Right forelimb (tissue), 1 donor: ENCODE measurements around the gene FUOM.

Experiments
- DNase-seq: peaks from one replicate; pipeline ENCODE4 v3.0.0-alpha.2; 2018

Gene FUOM

DNA sequence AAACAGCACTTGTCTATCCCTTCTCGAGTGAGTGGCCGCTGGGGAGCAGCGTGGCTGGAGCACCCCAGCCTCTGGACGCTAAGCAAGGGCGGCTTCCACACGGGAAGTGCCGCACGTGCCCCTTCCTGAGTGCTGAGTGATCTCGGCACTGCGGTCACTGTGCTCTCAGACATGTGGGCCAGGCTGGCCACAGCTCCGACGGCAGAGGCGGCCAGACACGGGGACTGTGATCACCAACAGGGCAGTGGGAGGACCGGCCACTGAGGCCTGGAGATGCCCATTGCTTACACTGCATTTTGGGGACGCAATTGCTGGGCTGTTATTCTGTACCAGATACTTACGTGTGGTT, 8.3 kb upstream of the FUOM start:
- no peak for DNase-seq

- DNase-seq, result no peak
Measured at GRCh38 chr10:133365461-133366129, 7.8 kb upstream of the FUOM start.

- DNase-seq, result no peak
Measured at GRCh38 chr10:133364645-133365431, 7.0 kb upstream of the FUOM start.

GRCh38 chr10:133362846-133363245, 5.0 kb upstream of the FUOM start:
- no peak for DNase-seq

DNA sequence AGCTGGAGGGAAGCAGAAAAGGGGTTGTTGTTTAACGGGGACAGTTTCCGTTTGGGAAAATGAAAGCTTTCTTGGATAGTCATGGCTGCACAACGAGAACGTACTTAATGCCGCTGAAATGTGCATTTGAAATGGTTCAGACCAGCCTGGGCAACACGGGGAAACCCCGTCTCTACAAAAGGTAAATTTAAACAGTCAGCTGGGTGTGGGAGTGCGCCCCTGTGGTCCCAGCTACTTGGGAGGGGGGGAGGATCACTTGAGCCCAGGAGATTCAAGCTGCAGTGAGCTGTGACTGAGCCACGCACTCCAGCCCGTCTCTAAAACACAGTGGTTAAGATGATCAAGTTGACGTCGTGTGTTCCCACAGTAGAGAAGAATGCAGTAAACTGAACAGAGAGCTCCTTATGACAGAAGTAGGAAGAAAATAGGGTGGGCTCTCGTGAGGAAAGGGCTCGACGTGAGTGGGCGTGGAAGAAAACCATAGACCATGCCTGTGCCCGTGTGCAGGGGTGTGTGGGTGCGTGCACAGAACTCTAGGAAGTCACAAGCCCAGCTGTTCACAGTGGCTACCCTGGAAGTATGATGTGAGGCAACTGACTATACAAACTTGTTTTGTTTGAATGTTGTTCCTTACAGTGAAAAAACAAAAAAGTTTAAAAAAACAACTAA, 4.1 kb upstream of the FUOM start:
- no peak for DNase-seq

- no peak for DNase-seq
Measured at GRCh38 chr10:133361227-133361626, 3.4 kb upstream of the FUOM start.

DNA sequence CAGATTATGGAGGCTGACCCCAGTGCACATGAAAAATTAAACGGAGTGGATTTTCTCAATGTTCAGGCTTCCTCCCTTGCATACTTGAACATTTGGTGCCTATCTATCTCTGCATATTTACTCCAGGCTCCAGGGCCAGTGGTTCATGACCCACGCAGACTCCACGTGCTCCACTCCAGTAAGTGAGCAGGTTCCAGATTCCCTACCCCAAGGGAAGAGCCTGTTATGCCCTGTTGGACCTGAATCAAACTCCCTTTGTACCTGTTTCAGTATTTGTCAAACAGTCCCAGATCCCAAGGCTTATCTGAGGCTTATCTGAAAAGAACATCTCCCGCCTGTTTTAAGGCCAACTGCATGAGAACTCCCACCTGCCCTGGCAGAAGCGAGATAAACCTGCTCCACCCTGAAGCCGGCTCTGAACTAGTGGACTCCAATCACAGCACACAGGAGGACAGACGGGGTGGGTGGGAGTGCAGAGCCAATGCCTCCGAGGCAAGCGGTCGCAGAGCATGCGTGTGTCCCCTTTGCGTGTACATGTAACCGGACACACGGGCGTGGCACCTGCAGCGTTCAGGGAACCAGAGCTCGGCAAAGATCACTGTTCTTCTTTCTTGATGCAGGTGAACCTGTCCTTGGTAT, 2.3 kb upstream of the FUOM start:
- DNase-seq, result no peak

GRCh38 chr10:133359554-133359971, 1.7 kb upstream of the FUOM start:
- DNase-seq, result no peak

GRCh38 chr10:133358925-133359310, 1.1 kb upstream of the FUOM start:
- no peak for DNase-seq

GRCh38 chr10:133358162-133358924, 524 bp upstream of the FUOM start:
- no peak for DNase-seq

- DNase-seq, result no peak
Measured at GRCh38 chr10:133356549-133357284, 1.1 kb downstream of the FUOM start.

GRCh38 chr10:133355991-133356390, 1.8 kb downstream of the FUOM start:
- DNase-seq, result no peak

- DNase-seq, result no peak
Measured at GRCh38 chr10:133355266-133355665, 2.6 kb downstream of the FUOM start.

DNA sequence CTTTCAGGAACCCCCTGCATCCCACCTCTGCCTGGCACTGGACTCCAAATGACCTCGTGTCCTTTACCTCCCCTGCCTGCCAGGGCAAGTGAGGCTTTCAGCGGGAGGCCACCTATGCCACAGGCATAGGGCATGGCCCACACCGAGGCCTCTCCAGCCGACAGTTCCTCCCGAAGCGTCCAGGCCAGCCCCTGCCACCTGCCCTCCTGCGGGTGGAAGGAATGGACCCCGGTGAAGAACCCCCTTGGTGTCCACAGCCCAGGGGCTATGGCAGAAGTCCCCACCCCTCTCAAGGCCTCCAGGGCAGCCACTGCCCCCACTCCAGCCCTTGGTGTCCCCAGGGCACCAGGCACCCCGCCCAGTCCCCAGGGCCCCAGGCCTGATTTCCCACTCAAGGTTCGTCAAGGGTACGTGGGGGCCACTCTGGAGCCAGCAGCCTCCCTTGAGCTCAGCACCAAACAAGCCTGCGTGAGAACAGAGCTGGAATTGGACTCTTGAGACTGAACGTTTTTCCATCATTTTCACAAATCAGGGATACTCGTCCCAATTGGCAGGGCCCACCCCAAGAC, 3.1 kb downstream of the FUOM start:
- no peak for DNase-seq

- DNase-seq, result no peak
Measured at GRCh38 chr10:133353988-133354605, 3.7 kb downstream of the FUOM start.

DNA sequence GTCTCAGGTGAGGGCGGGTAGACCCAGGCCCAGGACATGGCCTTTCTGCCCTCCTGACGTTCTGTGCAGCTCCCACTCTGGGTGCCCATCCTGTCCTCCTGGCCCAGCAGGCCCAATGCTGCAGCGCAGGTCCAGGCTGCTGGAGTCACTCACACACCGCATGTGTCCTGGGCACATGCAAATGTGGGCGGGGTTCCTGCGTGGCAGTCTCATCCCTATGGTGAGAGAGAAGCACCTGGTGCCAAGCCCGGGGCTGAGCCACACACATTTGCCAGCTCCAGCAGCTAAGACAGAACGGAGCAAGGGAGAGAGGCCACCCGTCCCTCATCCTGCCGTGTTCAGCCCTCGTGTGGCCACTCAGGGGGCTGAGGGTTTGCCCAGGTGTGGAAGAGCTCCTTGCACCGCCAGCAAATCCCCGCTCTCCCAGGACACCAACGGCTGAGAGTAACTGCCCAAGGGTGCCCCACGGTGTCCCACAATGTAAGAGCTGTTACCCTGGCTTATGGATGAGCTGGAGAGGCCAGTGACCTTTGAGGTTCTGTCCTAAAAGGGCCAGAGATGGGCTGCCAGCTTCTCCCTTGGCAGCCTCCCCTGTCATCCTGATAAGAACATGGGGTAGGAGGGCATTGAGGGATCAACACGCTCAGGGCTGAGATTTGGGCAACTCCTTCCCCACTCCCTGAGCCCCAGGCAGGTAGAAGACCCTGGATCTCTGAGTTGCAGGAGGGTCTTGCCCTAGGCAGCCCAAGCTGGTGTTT, 4.4 kb downstream of the FUOM start:
- DNase-seq, result no peak

- DNase-seq, result no peak
Measured at GRCh38 chr10:133351408-133352318, 6.2 kb downstream of the FUOM start.

GRCh38 chr10:133350950-133351329, 6.9 kb downstream of the FUOM start:
- DNase-seq, result no peak

DNA sequence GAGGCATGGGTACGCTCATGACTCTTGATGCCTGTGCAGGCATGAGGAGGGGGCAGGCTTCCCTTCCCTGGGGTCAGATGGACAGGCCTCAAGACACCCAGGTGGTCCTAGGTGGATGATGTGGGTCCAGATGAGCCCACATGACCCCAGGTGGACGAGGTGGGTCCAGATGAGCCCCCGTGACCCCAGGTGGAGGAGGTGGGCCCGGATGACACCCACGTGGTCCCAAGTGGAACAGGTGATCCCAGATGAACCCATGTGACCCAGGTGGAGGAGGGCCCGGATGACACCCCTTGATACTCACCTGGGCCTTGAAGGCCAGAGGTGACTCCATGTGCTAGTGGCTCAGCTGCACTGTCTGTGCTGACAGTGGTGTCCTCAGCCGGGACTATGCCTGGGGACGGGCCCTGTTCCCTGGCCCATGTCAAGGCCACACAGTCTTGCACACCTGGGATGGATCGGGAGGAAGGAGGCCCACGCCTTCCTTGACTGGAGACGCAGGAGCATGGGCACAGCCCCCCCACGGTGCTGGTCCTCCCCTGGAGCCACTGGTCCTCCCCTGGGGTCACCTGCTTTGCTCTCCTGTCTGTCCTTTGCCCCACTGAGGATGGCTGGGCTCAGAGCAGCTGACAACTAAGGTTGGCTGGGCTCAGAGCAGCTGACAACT, 7.4 kb downstream of the FUOM start:
- DNase-seq, result no peak
